Measurements from ENCODE around the gene RBBP6. TPM values are rescaled to one million over a fixed set of nuclear protein-coding genes. Genes with fewer than 3 reads are reported as not detected.

Gene RBBP6
- total and polyA plus RNA-seq, 8 donors, result 9.0 to 130 (median 32.7) TPM

DNA sequence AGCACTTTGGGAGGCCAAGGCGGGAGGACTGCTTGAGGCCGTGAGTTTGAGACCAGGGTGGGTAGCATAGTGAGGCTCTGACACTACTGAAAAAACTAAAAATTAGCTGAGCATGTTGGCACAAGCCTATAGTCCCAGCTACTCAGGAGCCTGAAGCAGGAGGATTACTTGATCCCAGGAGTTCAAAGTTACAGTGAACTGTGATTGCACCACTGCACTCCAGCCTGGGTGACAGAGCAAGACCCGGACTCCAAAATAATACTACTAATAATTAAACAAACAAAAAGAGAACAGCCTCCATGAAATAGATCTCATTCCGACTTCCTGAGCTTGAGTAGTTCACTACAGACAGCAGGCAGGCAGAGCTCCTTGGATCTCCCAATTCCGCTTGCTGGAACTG lies 2.7 kb upstream of the RBBP6 start:
- DNase-seq, result no peak
- Histone ChIP-seq H3K4me3 (no peak overlapping the region), H3K36me3 (no peaks in the 10 kb centered on the region), H3K27me3 (no peaks in the 10 kb centered on the region), H3K27ac (no peak overlapping the region), H3K4me1 (peaks cover 3 to 7% (median 6%) of the 10 kb centered on the region in 4 donors), H3K9me3 (no peaks in the 10 kb centered on the region)
- intact Hi-C loops (cut with DNase I; ENCODE audit: low total_unique reads), result no loop called here
- 86 to 94% (median 90%) methylated on average over 4 to 5 of the region's 5 CpGs for WGBS, 5 donors
- TF ChIP-seq POLR2AphosphoS5 (IDR thresholded peaks at IDR 0.05), result no peak
- TF ChIP-seq, protein P1, sequence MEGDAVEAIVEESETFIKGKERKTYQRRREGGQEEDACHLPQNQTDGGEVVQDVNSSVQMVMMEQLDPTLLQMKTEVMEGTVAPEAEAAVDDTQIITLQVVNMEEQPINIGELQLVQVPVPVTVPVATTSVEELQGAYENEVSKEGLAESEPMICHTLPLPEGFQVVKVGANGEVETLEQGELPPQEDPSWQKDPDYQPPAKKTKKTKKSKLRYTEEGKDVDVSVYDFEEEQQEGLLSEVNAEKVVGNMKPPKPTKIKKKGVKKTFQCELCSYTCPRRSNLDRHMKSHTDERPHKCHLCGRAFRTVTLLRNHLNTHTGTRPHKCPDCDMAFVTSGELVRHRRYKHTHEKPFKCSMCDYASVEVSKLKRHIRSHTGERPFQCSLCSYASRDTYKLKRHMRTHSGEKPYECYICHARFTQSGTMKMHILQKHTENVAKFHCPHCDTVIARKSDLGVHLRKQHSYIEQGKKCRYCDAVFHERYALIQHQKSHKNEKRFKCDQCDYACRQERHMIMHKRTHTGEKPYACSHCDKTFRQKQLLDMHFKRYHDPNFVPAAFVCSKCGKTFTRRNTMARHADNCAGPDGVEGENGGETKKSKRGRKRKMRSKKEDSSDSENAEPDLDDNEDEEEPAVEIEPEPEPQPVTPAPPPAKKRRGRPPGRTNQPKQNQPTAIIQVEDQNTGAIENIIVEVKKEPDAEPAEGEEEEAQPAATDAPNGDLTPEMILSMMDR (IDR thresholded peaks at IDR 0.05), result no peak
- TF ChIP-seq EP300 (IDR thresholded peaks at IDR 0.05), result no peak
- TF ChIP-seq POLR2A (IDR thresholded peaks at IDR 0.05), result no peak

DNA sequence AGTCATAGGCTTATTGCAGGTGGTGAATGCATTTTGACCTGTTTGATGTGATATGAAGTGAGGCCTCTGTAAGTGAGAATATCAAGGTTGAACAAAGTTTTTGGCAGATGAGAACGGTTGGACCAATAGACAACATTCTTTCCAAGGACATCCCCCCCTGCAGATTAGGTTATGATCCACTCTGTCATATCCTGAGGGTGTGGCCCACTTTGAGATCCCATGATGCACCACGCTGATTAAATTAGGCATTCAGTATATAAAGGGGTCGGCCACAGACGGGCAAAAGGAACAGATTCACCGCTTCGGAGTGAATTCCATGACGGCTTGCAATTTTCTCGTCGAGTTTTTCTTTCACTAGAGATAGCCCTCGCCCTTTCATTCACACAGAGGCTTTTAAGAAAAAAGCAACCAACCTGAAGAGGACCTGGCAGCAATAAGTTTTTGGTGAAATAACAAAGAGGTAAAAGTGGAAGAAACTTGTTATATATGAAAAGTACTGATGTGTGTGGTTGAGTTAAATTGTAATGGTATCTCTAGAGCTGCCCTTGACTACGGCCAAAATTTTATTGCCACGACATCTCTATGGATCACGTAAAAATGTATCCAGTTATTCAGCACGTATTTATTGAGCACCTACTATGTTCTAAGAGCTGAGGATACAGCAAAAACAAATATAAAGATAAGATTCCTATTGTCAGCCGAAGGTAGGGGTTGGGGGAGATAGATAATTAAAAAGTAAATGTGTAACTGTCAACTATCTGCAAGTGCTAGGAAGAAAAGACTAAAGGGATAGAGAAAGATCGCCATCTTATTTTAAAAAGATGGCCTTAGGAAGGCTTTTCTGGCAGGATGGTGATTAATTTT lies 1.7 kb upstream of the RBBP6 start:
- 81 to 82% (median 81%) methylated on average over 16 of the region's 16 CpGs for WGBS, 5 donors
- intact Hi-C loops (cut with DNase I; ENCODE audit: low total_unique reads), result no loop called here

DNA sequence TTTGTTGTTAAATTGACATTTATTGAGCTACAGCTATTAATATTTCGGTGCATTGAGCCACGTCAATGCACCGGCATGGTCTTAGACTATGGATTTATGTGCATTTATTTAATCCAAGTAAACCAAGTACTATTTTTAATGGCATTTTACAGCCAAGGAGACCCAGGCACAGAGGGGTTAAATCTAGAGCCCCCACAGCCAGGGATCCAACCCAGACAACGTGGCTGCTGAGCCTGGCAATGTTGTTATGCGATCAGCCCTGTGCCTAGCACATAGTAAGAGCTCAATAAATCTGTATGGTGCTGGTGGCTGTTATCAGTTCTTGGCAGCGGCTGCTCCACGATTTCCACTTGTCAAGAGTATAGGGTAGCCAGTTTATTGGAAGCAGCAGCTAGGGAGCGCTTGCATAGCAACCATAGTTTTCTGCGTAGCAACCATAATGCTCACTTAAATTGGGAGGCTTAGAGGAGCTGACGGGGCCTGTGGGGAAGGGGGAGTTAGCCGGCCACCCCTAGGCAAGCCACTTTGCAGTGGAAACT lies 541 bp upstream of the RBBP6 start:
- peak overlapping the region; percentile 74 to 99 (median 84) for H3K4me3 ChIP-seq
- TF ChIP-seq, protein P1 (IDR thresholded peaks at IDR 0.05), result peak in 1 of 7 experiments; percentile 38
- no peak for TF ChIP-seq POLR2AphosphoS5 (IDR thresholded peaks at IDR 0.05)
- intact Hi-C loops (cut with DNase I; ENCODE audit: low total_unique reads), result no loop called here

More for the DNA sequence above, 1.7 kb upstream of the RBBP6 start:
- TF ChIP-seq POLR2AphosphoS5 (IDR thresholded peaks at IDR 0.05) (no peak), POLR2A (IDR thresholded peaks at IDR 0.05) (no peak), EP300 (IDR thresholded peaks at IDR 0.05) (no peak)
- TF ChIP-seq, protein P1 (IDR thresholded peaks at IDR 0.05), result no peak
- DNase-seq, result peak in 1 of 2 donors; percentile 14
- Histone ChIP-seq H3K27ac (no peak overlapping the region), H3K27me3 (no peaks in the 10 kb centered on the region), H3K9me3 (no peaks in the 10 kb centered on the region), H3K4me3 (no peak overlapping the region), H3K36me3 (no peaks in the 10 kb centered on the region), H3K4me1 (peaks cover 14 to 17% (median 16%) of the 10 kb centered on the region in 4 donors)

GRCh38 chr16:24539850-24540601 lies 660 bp downstream of the RBBP6 start:
- peak; percentile 67 to 85 for DNase-seq
- Histone ChIP-seq H3K4me1 (peaks cover 31 to 41% (median 36%) of the 10 kb centered on the region in 4 donors), H3K27ac (peak overlapping the region; percentile 99 to 100 (median 100)), H3K9me3 (no peaks in the 10 kb centered on the region), H3K36me3 (no peaks in the 10 kb centered on the region), H3K4me3 (peak overlapping the region; percentile 74 to 99 (median 84)), H3K27me3 (no peaks in the 10 kb centered on the region)
- intact Hi-C loops (cut with DNase I; ENCODE audit: low total_unique reads), result no loop called here
- TF ChIP-seq POLR2AphosphoS5 (IDR thresholded peaks at IDR 0.05) (no peak), POLR2A (IDR thresholded peaks at IDR 0.05) (no peak)
- TF ChIP-seq, protein P1 (IDR thresholded peaks at IDR 0.05), result no peak
- 0 to 1% (median 0%) methylated on average over 22 to 64 of the region's 64 CpGs for WGBS, 5 donors

More for the DNA sequence above, 541 bp upstream of the RBBP6 start:
- Histone ChIP-seq H3K27ac (peak overlapping the region; percentile 91 to 100 (median 99)), H3K4me1 (peaks cover 22 to 29% (median 26%) of the 10 kb centered on the region in 4 donors), H3K36me3 (no peaks in the 10 kb centered on the region), H3K9me3 (no peaks in the 10 kb centered on the region), H3K27me3 (no peaks in the 10 kb centered on the region)
- WGBS, 5 donors, result 14 to 23% (median 15%) methylated on average over 8 to 11 of the region's 11 CpGs
- peak in 1 of 2 donors; percentile 67 for DNase-seq
